Kidney epithelial cell (primary cell): ENCODE data around the gene CLIC1. TPM values are rescaled to one million over a fixed set of nuclear protein-coding genes. Genes with fewer than 3 reads are reported as not detected.

Experiments
- DNase-seq: peaks from one replicate; pipeline ENCODE4 v3.0.0-alpha.2; 2010; ENCODE audit warnings: low read depth
- H3K27me3 ChIP-seq: 2 replicates; pipeline ENCODE4 v1.6.0; 2011; ENCODE audit warnings: low read length; ENCODE audit not compliant: control insufficient read depth, insufficient read depth
- H3K36me3 ChIP-seq: 2 replicates; pipeline ENCODE4 v1.5.1; 2011; ENCODE audit warnings: low read length; ENCODE audit not compliant: control insufficient read depth, insufficient read depth
- H3K4me3 ChIP-seq: 2 replicates; pipeline ENCODE4 v1.5.1; 2011; ENCODE audit warnings: low read depth, mild to moderate bottlenecking, control low read depth, low read length
- total RNA-seq: library from RNA; depleted of rRNA; stranded (reverse); fragments of >200 nt; gene quantifications from 2 replicates; pipeline ENCODE4 v1.2.3, GENCODE V29; 2015
- TF ChIP-seq, protein P1 (sequence below): IDR thresholded peaks from 2 replicates; pipeline ENCODE4 v1.5.1; 2011; ENCODE audit warnings: mild to moderate bottlenecking, moderate library complexity, low read length, control low read depth, inconsistent platforms; ENCODE audit not compliant: insufficient read depth, poor library complexity, severe bottlenecking

The CLIC1 gene
- total RNA-seq, 1 donor from 2014 or later = 494 TPM

DNA sequence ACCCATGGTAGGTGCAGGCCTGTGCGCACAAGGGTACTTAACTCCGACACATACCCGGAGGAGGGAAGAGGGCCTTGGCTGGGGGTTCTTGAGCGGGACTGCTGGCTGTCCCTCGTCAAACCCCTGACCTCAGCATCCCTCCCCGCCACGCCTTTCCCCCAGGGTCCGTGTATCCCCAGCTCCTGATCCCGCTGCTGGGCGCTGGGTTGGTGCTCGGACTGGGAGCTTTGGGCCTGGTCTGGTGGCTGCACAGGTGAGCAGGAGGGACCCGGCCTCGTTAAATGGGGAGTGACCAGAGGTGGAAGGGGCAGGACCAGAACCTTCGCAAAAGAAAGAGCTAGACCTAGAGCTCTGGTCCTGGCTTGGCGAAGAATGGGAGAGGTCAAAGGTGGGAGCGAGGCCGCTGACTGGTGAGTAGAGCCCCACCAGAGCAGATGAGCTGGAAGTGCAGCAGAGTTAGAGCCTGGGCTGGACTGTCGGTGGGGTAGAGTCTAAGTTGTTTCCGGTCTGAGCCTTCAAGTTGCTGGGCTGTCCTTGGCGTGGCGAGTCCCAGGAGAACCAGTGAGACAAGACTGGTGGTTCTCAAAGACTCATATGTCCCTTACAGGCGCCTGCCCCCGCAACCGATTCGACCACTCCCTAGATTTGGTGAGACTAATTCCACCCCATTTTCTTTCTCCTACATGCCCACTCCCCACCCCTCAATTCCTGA is 12.2 kb downstream of the CLIC1 start:
- TF ChIP-seq, protein P1, sequence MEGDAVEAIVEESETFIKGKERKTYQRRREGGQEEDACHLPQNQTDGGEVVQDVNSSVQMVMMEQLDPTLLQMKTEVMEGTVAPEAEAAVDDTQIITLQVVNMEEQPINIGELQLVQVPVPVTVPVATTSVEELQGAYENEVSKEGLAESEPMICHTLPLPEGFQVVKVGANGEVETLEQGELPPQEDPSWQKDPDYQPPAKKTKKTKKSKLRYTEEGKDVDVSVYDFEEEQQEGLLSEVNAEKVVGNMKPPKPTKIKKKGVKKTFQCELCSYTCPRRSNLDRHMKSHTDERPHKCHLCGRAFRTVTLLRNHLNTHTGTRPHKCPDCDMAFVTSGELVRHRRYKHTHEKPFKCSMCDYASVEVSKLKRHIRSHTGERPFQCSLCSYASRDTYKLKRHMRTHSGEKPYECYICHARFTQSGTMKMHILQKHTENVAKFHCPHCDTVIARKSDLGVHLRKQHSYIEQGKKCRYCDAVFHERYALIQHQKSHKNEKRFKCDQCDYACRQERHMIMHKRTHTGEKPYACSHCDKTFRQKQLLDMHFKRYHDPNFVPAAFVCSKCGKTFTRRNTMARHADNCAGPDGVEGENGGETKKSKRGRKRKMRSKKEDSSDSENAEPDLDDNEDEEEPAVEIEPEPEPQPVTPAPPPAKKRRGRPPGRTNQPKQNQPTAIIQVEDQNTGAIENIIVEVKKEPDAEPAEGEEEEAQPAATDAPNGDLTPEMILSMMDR = no peak
- no peak for DNase-seq
- Histone ChIP-seq H3K4me3 (no peak overlapping the region), H3K36me3 (no peaks in the 10 kb centered on the region), H3K27me3 (no peaks in the 10 kb centered on the region)

DNA sequence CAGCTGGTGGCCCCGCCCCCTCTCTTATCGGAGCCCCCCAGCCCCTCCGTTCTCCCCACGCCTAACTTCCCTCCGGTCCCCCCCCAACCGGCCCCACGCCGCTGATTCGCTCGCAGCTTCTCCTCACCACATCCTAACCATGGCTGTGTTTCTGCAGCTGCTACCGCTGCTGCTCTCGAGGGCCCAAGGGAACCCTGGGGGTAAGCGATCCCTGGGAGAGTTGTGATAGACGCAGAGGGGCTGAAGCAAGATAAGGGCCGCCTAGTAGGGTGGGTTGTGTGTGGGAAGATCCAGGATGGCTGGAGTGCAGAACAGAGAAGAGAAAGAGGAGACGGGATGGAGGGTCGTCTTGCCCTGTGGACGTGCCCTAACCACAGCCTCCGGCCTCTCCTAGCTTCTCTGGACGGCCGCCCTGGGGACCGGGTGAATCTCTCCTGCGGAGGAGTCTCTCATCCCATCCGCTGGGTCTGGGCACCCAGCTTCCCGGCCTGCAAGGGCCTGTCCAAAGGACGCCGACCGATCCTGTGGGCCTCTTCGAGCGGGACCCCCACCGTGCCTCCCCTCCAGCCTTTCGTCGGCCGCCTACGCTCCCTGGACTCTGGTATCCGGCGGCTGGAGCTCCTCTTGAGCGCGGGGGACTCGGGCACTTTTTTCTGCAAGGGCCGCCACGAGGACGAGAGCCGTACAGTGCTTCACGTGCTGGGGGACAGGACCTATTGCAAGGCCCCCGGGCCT is 12.9 kb downstream of the CLIC1 start, which contains the start of gene MPIG6B:
MPIG6B (plus strand) TSS at position 129 of the 735 bp plus-strand sequence; CDS start at position 140, 11 bp downstream.
- H3K27me3 ChIP-seq = no peaks in the 10 kb centered on the region
- no peaks in the 10 kb centered on the region for H3K36me3 ChIP-seq
- TF ChIP-seq, protein P1 = no peak
- DNase-seq = no peak
- no peak within 1 kb of the TSS for H3K4me3 ChIP-seq

DNA sequence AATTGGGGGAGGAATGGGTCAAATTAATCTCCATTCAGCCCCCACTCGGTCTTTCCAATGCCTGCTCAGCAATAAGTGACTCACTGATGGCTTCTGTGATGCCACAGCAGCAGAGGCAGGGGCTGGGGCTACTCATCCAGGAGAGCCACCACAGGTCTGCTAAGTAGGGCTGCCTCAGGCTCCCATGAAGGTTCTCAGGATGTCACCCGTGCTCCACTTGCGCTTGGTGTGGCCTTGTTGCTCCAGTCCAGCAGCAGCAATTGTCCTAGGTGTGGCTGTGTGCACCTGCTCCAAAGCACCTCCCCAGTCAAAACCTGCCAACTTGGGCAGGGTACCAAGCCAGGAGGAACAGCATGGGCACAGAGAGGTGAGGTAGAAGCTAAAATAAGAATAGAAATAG is 14.2 kb downstream of the CLIC1 start:
- Histone ChIP-seq H3K36me3 (no peaks in the 10 kb centered on the region), H3K4me3 (no peak overlapping the region), H3K27me3 (no peaks in the 10 kb centered on the region)
- TF ChIP-seq, protein P1 = no peak
- DNase-seq = no peak

DNA sequence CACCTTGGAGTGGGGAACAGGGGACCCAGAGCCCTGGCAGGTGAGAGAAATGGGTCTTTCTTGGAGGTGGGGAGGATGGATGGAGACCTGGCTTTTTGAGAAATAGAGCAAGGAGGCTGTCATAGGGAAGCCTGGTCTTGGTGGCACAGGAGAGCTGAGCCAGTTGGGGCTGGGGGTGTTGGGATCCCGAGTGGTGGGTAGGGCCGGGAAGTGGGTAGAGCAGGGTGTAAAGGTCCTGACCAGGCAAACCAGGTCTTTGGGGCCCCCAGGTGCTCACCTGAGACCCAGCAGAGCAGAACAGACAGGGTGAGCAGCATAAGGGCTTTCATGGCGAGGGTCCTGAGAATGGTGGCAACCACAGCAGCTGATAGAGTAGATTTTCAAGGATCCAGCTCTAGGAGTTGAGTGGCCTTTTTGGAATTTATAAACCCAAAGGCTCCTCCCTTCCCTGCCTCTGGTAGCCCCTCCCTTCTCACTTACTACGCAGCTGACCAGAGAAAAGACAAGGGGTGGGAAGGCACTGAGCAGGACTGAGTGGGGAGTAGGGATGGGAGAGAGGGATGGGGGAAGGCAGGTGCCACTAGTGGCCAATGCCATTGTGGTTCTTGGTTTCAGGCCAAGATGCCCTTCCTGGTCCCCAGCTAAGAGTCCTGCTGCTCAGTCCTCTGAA is 14.8 kb downstream of the CLIC1 start, which contains the start of gene LY6G6C:
LY6G6C (minus strand) TSS at position 396 of the 670 bp plus-strand sequence; CDS start at position 329, 67 bp downstream.
- no peaks in the 10 kb centered on the region for H3K27me3 ChIP-seq
- no peak within 1 kb of the TSS for H3K4me3 ChIP-seq
- no peak for DNase-seq
- TF ChIP-seq, protein P1 = no peak
- no peaks in the 10 kb centered on the region for H3K36me3 ChIP-seq

DNA sequence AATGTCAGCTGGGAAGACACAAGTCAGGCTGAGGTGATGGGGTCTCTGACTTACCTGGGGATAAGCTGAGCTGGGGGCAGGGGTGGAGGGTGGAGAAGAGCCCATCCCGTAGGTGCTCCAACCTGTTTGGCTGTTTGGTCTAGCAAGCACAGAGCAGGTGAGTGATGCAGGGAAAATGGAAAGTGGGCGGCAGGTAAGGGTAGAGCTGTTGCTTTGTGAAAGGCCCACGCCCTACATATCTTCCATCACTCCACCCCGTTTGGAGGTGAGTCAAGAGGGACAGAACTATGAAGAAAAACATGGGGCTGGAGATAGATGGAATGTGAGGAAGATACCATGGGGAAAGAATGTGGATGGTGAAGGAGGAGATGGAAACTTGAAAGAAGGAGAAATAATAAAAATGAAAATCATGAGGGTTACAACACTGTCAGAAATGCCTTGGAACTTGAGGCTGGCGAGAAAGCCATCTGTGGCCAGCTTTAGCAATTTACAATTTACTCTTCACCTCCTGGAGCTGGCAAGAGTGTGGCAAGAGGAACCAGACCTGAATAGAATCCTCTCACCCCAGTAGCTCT is 16.0 kb downstream of the CLIC1 start:
- H3K36me3 ChIP-seq = no peaks in the 10 kb centered on the region
- H3K27me3 ChIP-seq = no peaks in the 10 kb centered on the region
- TF ChIP-seq, protein P1 = no peak
- no peak overlapping the region for H3K4me3 ChIP-seq
- DNase-seq = no peak
